Neural cell (in vitro differentiated cells): ENCODE results near the gene NDST3. TPM values are rescaled to one million over a fixed set of nuclear protein-coding genes. Genes with fewer than 3 reads are reported as not detected.

Source experiments
- H2AFZ ChIP-seq: fragments of 200-600, 300-800 bp; sonication (generic), shearing (Covaris generic); 2 replicates; pipeline ENCODE4 v1.6.0; 2014; ENCODE audit warnings: low read depth, mild to moderate bottlenecking, antibody characterized with exemption, low read length, moderate library complexity
- H3F3A ChIP-seq: fragments of 200-600 bp; shearing (Covaris generic); 2 replicates; pipeline ENCODE4 v1.6.1; 2016; ENCODE audit warnings: mild to moderate bottlenecking, moderate library complexity, mixed read lengths, antibody characterized with exemption, low read length; ENCODE audit not compliant: insufficient read depth, poor library complexity, severe bottlenecking
- H3K27ac ChIP-seq: fragments of 200-600, 300-800 bp; sonication (generic), shearing (Covaris generic); 2 replicates; pipeline ENCODE4 v1.5.1; 2014; ENCODE audit warnings: mild to moderate bottlenecking, low read length, moderate library complexity
- H3K27me3 ChIP-seq: fragments of 300-800, 200-600 bp; sonication (generic), shearing (Covaris generic); 2 replicates; pipeline ENCODE4 v1.6.0; 2014; ENCODE audit warnings: mild to moderate bottlenecking, low read depth, low read length, moderate library complexity; ENCODE audit not compliant: insufficient read depth
- H3K36me3 ChIP-seq: fragments of 300-800, 200-600 bp; sonication (generic), shearing (Covaris generic); 2 replicates; pipeline ENCODE4 v1.5.1; 2014; ENCODE audit warnings: mild to moderate bottlenecking, antibody characterized with exemption, low read length, moderate library complexity; ENCODE audit not compliant: insufficient read depth
- H3K4me2 ChIP-seq: fragments of 300-800, 200-600 bp; sonication (generic), shearing (Covaris generic); 2 replicates; pipeline ENCODE4 v1.6.0; 2014; ENCODE audit warnings: mild to moderate bottlenecking, low read length
- H3K4me3 ChIP-seq: fragments of 300-800, 200-600 bp; sonication (generic), shearing (Covaris generic); 2 replicates; pipeline ENCODE4 v1.5.1; 2014; ENCODE audit warnings: mild to moderate bottlenecking, low read length, moderate library complexity
- H3K79me2 ChIP-seq: fragments of 200-600 bp; shearing (Covaris generic); replicated peaks from 2 replicates; pipeline ENCODE4 v1.6.0; 2014; ENCODE audit warnings: mild to moderate bottlenecking, low read length, moderate library complexity; ENCODE audit not compliant: insufficient read depth
- H3K9ac ChIP-seq: fragments of 300-800, 200-600 bp; sonication (generic), shearing (Covaris generic); 2 replicates; pipeline ENCODE4 v1.6.1; 2016; ENCODE audit warnings: mild to moderate bottlenecking, low read length, mixed read lengths
- H3K9me2 ChIP-seq: fragments of 200-600 bp; shearing (Covaris generic); 2 replicates; pipeline ENCODE4 v1.6.1; 2016; ENCODE audit warnings: mild to moderate bottlenecking, low read length, mixed read lengths; ENCODE audit not compliant: insufficient read depth
- H3K9me3 ChIP-seq: fragments of 200-600, 300-800 bp; sonication (generic), shearing (Covaris generic); 2 replicates; pipeline ENCODE4 v1.6.1; 2016; ENCODE audit warnings: mild to moderate bottlenecking, mixed run types, low read length, moderate library complexity, mixed read lengths
- H4K20me1 ChIP-seq: fragments of 200-600 bp; shearing (Covaris generic); 2 replicates; pipeline ENCODE4 v1.6.1; 2016; ENCODE audit warnings: mild to moderate bottlenecking, mixed run types; ENCODE audit not compliant: insufficient read depth
- EP300 ChIP-seq: fragments of 450-650 bp; conservative IDR thresholded peaks from 2 replicates; pipeline ENCODE4 v1.6.1; 2014; ENCODE audit warnings: antibody characterized with exemption, mild to moderate bottlenecking, moderate library complexity; ENCODE audit not compliant: poor library complexity, severe bottlenecking
- EZH2 ChIP-seq: fragments of 200-600, 300-800 bp; shearing (Covaris generic), sonication (generic); IDR thresholded peaks from 2 replicates; pipeline ENCODE4 v1.6.1; 2014; ENCODE audit warnings: antibody characterized with exemption, low read length, borderline replicate concordance, mild to moderate bottlenecking; ENCODE audit not compliant: insufficient read depth, poor library complexity, severe bottlenecking
- MXI1 ChIP-seq: fragments of 450-650 bp; conservative IDR thresholded peaks from 2 replicates; pipeline ENCODE4 v1.6.1; 2014; ENCODE audit warnings: antibody characterized with exemption, mild to moderate bottlenecking; ENCODE audit not compliant: poor library complexity, severe bottlenecking
- POLR2AphosphoS5 ChIP-seq: IDR thresholded peaks from 2 replicates; pipeline ENCODE4 v1.6.1; 2012
- RAD21 ChIP-seq: fragments of 450-650 bp; conservative IDR thresholded peaks from 2 replicates; pipeline ENCODE4 v1.6.1; 2014; ENCODE audit warnings: antibody characterized with exemption, mild to moderate bottlenecking, moderate library complexity
- REST ChIP-seq: IDR thresholded peaks from 2 replicates; pipeline ENCODE4 v1.6.1; 2012; ENCODE audit warnings: borderline replicate concordance
- SMC3 ChIP-seq: fragments of 450-650 bp; conservative IDR thresholded peaks from 2 replicates; pipeline ENCODE4 v1.6.1; 2014; ENCODE audit warnings: antibody characterized with exemption, mild to moderate bottlenecking, moderate library complexity; ENCODE audit not compliant: poor library complexity
- TAF1 ChIP-seq: IDR thresholded peaks from 2 replicates; pipeline ENCODE4 v1.6.1; 2012; ENCODE audit warnings: low read depth
- polyA plus RNA-seq: library from polyadenylated mRNA; depleted of rRNA; stranded (reverse); fragments of >200 nt; gene quantifications from 2 replicates; pipeline ENCODE4 v1.2.3, GENCODE V29; 2014
- TF ChIP-seq, protein P1 (sequence below): fragments of 450-650 bp; IDR thresholded peaks from 2 replicates; pipeline ENCODE4 v1.5.1; 2014; ENCODE audit warnings: antibody characterized with exemption, mild to moderate bottlenecking, moderate library complexity; ENCODE audit not compliant: poor library complexity, severe bottlenecking

NDST3 gene
- polyA plus RNA-seq, 1 donor from 2014 or later = 4.0 TPM

GRCh38 chr4:118014831-118015230 is 19.5 kb upstream of the NDST3 start:
- no peaks in the 10 kb centered on the region for H3K9me3 ChIP-seq
- no peak overlapping the region for H2AFZ ChIP-seq
- no peak overlapping the region for H3K4me3 ChIP-seq
- H3K27me3 ChIP-seq = no peaks in the 10 kb centered on the region
- H3K79me2 ChIP-seq = no peaks in the 10 kb centered on the region
- H3K4me2 ChIP-seq = no peak overlapping the region
- H3F3A ChIP-seq = no peaks in the 10 kb centered on the region
- no peaks in the 10 kb centered on the region for H3K36me3 ChIP-seq
- H3K27ac ChIP-seq = no peak overlapping the region
- H3K9ac ChIP-seq = no peak overlapping the region
- H3K9me2 ChIP-seq = no peaks in the 10 kb centered on the region
- no peaks in the 10 kb centered on the region for H4K20me1 ChIP-seq
- TF ChIP-seq RAD21 (no peak), EP300 (no peak)

DNA sequence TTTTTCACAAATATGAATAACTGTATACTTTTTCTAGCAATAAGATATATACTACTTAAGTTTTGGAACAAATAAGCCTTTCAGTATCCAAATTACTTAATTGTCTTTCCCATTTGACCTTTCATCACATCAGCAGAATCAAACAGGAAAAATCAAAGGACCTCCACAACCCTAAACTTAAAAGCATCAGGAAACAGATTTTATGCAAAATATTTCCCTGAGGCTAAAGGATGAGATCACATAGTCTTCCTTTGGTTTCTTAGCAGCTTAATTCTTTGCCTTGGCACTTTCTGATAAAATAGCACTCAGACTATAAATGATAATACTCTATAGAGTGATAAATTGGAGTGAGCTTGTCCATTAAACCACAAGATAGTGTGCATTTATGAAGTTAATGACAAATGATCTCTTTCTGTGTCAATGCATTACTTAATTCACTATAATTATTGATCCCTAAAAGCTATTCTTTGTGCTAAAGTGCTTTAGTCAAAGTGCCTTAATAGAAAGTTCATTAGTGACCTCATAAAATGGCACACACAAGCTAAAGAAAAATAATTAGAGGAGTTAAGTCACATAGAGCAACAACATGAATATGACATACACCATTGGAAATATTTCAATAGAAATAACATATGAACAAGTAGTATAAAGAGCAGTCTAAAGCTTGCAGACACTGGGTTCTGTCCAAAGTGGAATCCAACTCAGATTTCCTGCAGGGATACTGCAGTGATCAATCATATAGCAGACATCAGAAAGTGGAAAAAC is 15.7 kb upstream of the NDST3 start:
- Histone ChIP-seq H3K9me2 (no peaks in the 10 kb centered on the region), H3K27ac (no peak overlapping the region), H3K4me3 (no peak overlapping the region), H3K79me2 (no peaks in the 10 kb centered on the region), H3K27me3 (no peaks in the 10 kb centered on the region), H3K4me2 (no peak overlapping the region), H3K36me3 (no peaks in the 10 kb centered on the region), H3F3A (no peaks in the 10 kb centered on the region), H2AFZ (no peak overlapping the region), H3K9me3 (no peaks in the 10 kb centered on the region), H4K20me1 (no peaks in the 10 kb centered on the region), H3K9ac (no peak overlapping the region)
- TF ChIP-seq, protein P1, sequence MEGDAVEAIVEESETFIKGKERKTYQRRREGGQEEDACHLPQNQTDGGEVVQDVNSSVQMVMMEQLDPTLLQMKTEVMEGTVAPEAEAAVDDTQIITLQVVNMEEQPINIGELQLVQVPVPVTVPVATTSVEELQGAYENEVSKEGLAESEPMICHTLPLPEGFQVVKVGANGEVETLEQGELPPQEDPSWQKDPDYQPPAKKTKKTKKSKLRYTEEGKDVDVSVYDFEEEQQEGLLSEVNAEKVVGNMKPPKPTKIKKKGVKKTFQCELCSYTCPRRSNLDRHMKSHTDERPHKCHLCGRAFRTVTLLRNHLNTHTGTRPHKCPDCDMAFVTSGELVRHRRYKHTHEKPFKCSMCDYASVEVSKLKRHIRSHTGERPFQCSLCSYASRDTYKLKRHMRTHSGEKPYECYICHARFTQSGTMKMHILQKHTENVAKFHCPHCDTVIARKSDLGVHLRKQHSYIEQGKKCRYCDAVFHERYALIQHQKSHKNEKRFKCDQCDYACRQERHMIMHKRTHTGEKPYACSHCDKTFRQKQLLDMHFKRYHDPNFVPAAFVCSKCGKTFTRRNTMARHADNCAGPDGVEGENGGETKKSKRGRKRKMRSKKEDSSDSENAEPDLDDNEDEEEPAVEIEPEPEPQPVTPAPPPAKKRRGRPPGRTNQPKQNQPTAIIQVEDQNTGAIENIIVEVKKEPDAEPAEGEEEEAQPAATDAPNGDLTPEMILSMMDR = no peak
- TF ChIP-seq TAF1 (no peak), SMC3 (no peak), EZH2 (no peak), MXI1 (no peak), POLR2AphosphoS5 (no peak), RAD21 (no peak), REST (no peak), EP300 (no peak)
